CD8-positive, alpha-beta memory T cell (primary cell): Measurements from ENCODE around the gene ZFP3. TPM values are rescaled to one million over a fixed set of nuclear protein-coding genes. Genes with fewer than 3 reads are reported as not detected.
"Not testable (repeated sequence)": the region's sequence is repeated elsewhere in the genome, so short reads cannot be mapped to it uniquely, and the experiment has no call there.

Source experiments
- CTCF ChIA-PET: fragments of 350-600 bp; sonication (Branson Sonifier 250); formaldehyde crosslinking; loops from one replicate; lab custom pipeline; 2021; ENCODE audit warnings: antibody characterized with exemption; lab: Charles Lee
- POLR2A ChIA-PET: fragments of 350-600 bp; sonication (Branson Sonifier 250); formaldehyde crosslinking; loops from one replicate; lab custom pipeline; 2021; ENCODE audit warnings: antibody characterized with exemption; lab: Charles Lee
- DNase-seq, 5 donors: peaks; one replicate each; pipeline versions ENCODE4 v3.0.0 to v3.0.0-alpha.2; 2020 to 2022; ENCODE audit warnings: mixed read lengths in 1 of 5
- H3K27ac ChIP-seq: one replicate; pipeline ENCODE4 v1.7.0; 2013; ENCODE audit warnings: low read depth, mild to moderate bottlenecking, low read length, moderate library complexity
- H3K27me3 ChIP-seq: 2 replicates; pipeline ENCODE4 v1.7.0; 2013; ENCODE audit warnings: low read length, mild to moderate bottlenecking; ENCODE audit not compliant: insufficient read depth, poor library complexity, severe bottlenecking
- H3K36me3 ChIP-seq: 2 replicates; pipeline ENCODE4 v1.7.0; 2013; ENCODE audit warnings: mild to moderate bottlenecking, low read length, moderate library complexity; ENCODE audit not compliant: insufficient read depth
- H3K4me1 ChIP-seq: 2 replicates; pipeline ENCODE4 v1.7.0; 2013; ENCODE audit warnings: mild to moderate bottlenecking, low read length, moderate library complexity; ENCODE audit not compliant: insufficient read depth
- H3K4me3 ChIP-seq: 2 replicates; pipeline ENCODE4 v1.7.0; 2013; ENCODE audit warnings: mild to moderate bottlenecking, low read length
- H3K9me3 ChIP-seq: 2 replicates; pipeline ENCODE4 v1.7.0; 2013; ENCODE audit warnings: mild to moderate bottlenecking, low read length
- H3K27ac Mint-ChIP-seq, 8 donors: one replicate each; pipeline ENCODE4 v1.8.0; 2020 to 2021; ENCODE audit warnings: mixed read lengths in 8 of 8, mild to moderate bottlenecking in 6 of 8, inconsistent platforms in 3 of 8, moderate library complexity in 3 of 8
- H3K27me3 Mint-ChIP-seq, 2 donors: one replicate each; pipeline ENCODE4 v1.8.0; 2020 to 2021; ENCODE audit warnings: mixed read lengths in 2 of 2, mild to moderate bottlenecking in 1 of 2, moderate library complexity in 1 of 2
- H3K36me3 Mint-ChIP-seq, 3 donors: one replicate each; pipeline ENCODE4 v1.8.0; 2020 to 2021; ENCODE audit warnings: mixed read lengths in 3 of 3, inconsistent platforms in 1 of 3, mild to moderate bottlenecking in 1 of 3
- H3K4me1 Mint-ChIP-seq, 3 donors: one replicate each; pipeline ENCODE4 v1.8.0; 2020 to 2021; ENCODE audit warnings: mixed read lengths in 3 of 3, inconsistent platforms in 1 of 3, mild to moderate bottlenecking in 1 of 3
- H3K4me3 Mint-ChIP-seq, 7 donors: one replicate each; pipeline ENCODE4 v1.8.0; 2020 to 2021; ENCODE audit warnings: mixed read lengths in 7 of 7, mild to moderate bottlenecking in 6 of 7, moderate library complexity in 4 of 7, inconsistent platforms in 2 of 7
- H3K9me3 Mint-ChIP-seq, 5 donors: one replicate each; pipeline ENCODE4 v1.8.0; 2020 to 2022; ENCODE audit warnings: mixed read lengths in 5 of 5, mild to moderate bottlenecking in 3 of 5, moderate library complexity in 2 of 5, inconsistent platforms in 1 of 5
- polyA plus RNA-seq: library from polyadenylated mRNA; unstranded; fragments of 300-500 nt; fragmentation: Illumina TruSeq; gene quantifications from one replicate; pipeline ENCODE4 v1.2.3, GENCODE V29; 2021
- total RNA-seq, 2 experiments: library from RNA; stranded (reverse); gene quantifications; one replicate each; pipeline ENCODE4 v1.2.3, GENCODE V29; 2021

ZFP3 gene
- total and polyA plus RNA-seq, 3 experiments from 2014 or later: 0.75 to 4.2 (median 3.7) TPM

GRCh38 chr17:5121186-5121841 lies 43.0 kb downstream of the ZFP3 start:
- H3K4me1 Mint-ChIP-seq: peaks cover 0 to 2% (median 0%) of the 10 kb centered on the region in 3 donors
- H3K27ac ChIP-seq: no peak overlapping the region
- H3K4me3 ChIP-seq: no peak overlapping the region
- H3K9me3 ChIP-seq: no peaks in the 10 kb centered on the region
- H3K27ac Mint-ChIP-seq: peak overlapping the region in 1 of 8 donors; percentile 68
- DNase-seq: no peak
- no peaks in the 10 kb centered on the region for H3K4me1 ChIP-seq
- peaks cover 29 to 62% of the 10 kb centered on the region in 2 donors for H3K27me3 Mint-ChIP-seq
- no peaks in the 10 kb centered on the region for H3K9me3 Mint-ChIP-seq
- POLR2A ChIA-PET: no interaction called here
- no peaks in the 10 kb centered on the region for H3K36me3 ChIP-seq
- CTCF ChIA-PET: interaction anchor here (1.0 kb wide), 1 partner anchor 212 kb away, joined by 3 read pairs; no protein-coding TSS in a partner anchor
- H3K4me3 Mint-ChIP-seq: peak overlapping the region in 5 of 7 donors; percentile 26 to 43 (median 34)
- no peaks in the 10 kb centered on the region for H3K36me3 Mint-ChIP-seq
- no peaks in the 10 kb centered on the region for H3K27me3 ChIP-seq

GRCh38 chr17:5122056-5122455 lies 43.8 kb downstream of the ZFP3 start:
- H3K9me3 Mint-ChIP-seq, H3K4me3 ChIP-seq, DNase-seq, H3K4me1 Mint-ChIP-seq, H3K4me1 ChIP-seq, H3K27ac ChIP-seq, H3K27me3 ChIP-seq, H3K36me3 ChIP-seq, H3K27ac Mint-ChIP-seq, H3K36me3 Mint-ChIP-seq, H3K9me3 ChIP-seq, POLR2A ChIA-PET: not testable (repeated sequence)
- peaks cover 22 to 58% of the 10 kb centered on the region in 2 donors for H3K27me3 Mint-ChIP-seq
- H3K4me3 Mint-ChIP-seq: peak overlapping the region in 5 of 7 donors; percentile 26 to 79 (median 33)
- CTCF ChIA-PET: interaction anchor here (1.0 kb wide), 1 partner anchor 213 kb away, joined by 3 read pairs; no protein-coding TSS in a partner anchor

GRCh38 chr17:5122586-5123342 lies 44.5 kb downstream of the ZFP3 start:
- peak in 1 of 5 donors; percentile 9 for DNase-seq
- peak overlapping the region in 4 of 7 donors; percentile 11 to 63 (median 32) for H3K4me3 Mint-ChIP-seq
- Histone ChIP-seq H3K4me3 (no peak overlapping the region), H3K36me3 (no peaks in the 10 kb centered on the region), H3K27ac (no peak overlapping the region), H3K27me3 (no peaks in the 10 kb centered on the region), H3K9me3 (no peaks in the 10 kb centered on the region), H3K4me1 (no peaks in the 10 kb centered on the region)
- no peak overlapping the region for H3K27ac Mint-ChIP-seq
- peaks cover 0 to 2% (median 0%) of the 10 kb centered on the region in 3 donors for H3K4me1 Mint-ChIP-seq
- POLR2A ChIA-PET: no interaction called here
- no peaks in the 10 kb centered on the region for H3K9me3 Mint-ChIP-seq
- no peaks in the 10 kb centered on the region for H3K36me3 Mint-ChIP-seq
- peaks cover 22 to 61% of the 10 kb centered on the region in 2 donors for H3K27me3 Mint-ChIP-seq
- CTCF ChIA-PET: interaction anchor here (1.0 kb wide), 1 partner anchor 214 kb away, joined by 3 read pairs; no protein-coding TSS in a partner anchor

- H3K36me3 Mint-ChIP-seq: no peaks in the 10 kb centered on the region
Measured at GRCh38 chr17:5123343-5124124, 45.3 kb downstream of the ZFP3 start.

GRCh38 chr17:5124125-5124760 lies 46.0 kb downstream of the ZFP3 start:
- Mint-ChIP-seq H3K27me3 (peaks cover 22 to 52% of the 10 kb centered on the region in 2 donors), H3K4me3 (peak overlapping the region in 2 of 7 donors; percentile 36 to 45)
- POLR2A ChIA-PET, H3K27me3 ChIP-seq, H3K9me3 ChIP-seq, H3K4me3 ChIP-seq, CTCF ChIA-PET, H3K36me3 ChIP-seq, H3K36me3 Mint-ChIP-seq, DNase-seq, H3K27ac ChIP-seq, H3K9me3 Mint-ChIP-seq, H3K4me1 ChIP-seq, H3K4me1 Mint-ChIP-seq, H3K27ac Mint-ChIP-seq: not testable (repeated sequence)

More at GRCh38 chr17:5123343-5124124, 45.3 kb downstream of the ZFP3 start:
- no peaks in the 10 kb centered on the region for H3K9me3 ChIP-seq
- DNase-seq: no peak
- Mint-ChIP-seq H3K27ac (no peak overlapping the region), H3K4me3 (peak overlapping the region in 2 of 7 donors; percentile 38 to 45), H3K27me3 (peaks cover 22 to 58% of the 10 kb centered on the region in 2 donors), H3K9me3 (no peaks in the 10 kb centered on the region), H3K4me1 (peaks cover 0 to 2% (median 0%) of the 10 kb centered on the region in 3 donors)
- no peak overlapping the region for H3K27ac ChIP-seq
- ChIA-PET CTCF (no interaction called here), POLR2A (no interaction called here)
- H3K4me3 ChIP-seq: no peak overlapping the region
- H3K4me1 ChIP-seq: no peaks in the 10 kb centered on the region
- H3K27me3 ChIP-seq: no peaks in the 10 kb centered on the region
- H3K36me3 ChIP-seq: no peaks in the 10 kb centered on the region

- H3K4me3 Mint-ChIP-seq, H3K4me1 Mint-ChIP-seq, H3K9me3 ChIP-seq, H3K4me1 ChIP-seq, POLR2A ChIA-PET, H3K36me3 Mint-ChIP-seq, CTCF ChIA-PET, H3K4me3 ChIP-seq, DNase-seq, H3K36me3 ChIP-seq, H3K9me3 Mint-ChIP-seq, H3K27ac Mint-ChIP-seq, H3K27ac ChIP-seq, H3K27me3 ChIP-seq: not testable (repeated sequence)
- peaks cover 22 to 52% of the 10 kb centered on the region in 2 donors for H3K27me3 Mint-ChIP-seq
Measured at GRCh38 chr17:5124896-5125295, 46.6 kb downstream of the ZFP3 start.

GRCh38 chr17:5126719-5127488 lies 48.6 kb downstream of the ZFP3 start:
- H3K36me3 Mint-ChIP-seq: no peaks in the 10 kb centered on the region
- H3K27ac Mint-ChIP-seq: no peak overlapping the region
- peaks cover 10 to 35% of the 10 kb centered on the region in 2 donors for H3K27me3 Mint-ChIP-seq
- ChIA-PET CTCF (no interaction called here), POLR2A (no interaction called here)
- H3K4me3 ChIP-seq: no peak overlapping the region
- H3K27ac ChIP-seq: no peak overlapping the region
- no peaks in the 10 kb centered on the region for H3K4me1 Mint-ChIP-seq
- H3K36me3 ChIP-seq: no peaks in the 10 kb centered on the region
- no peaks in the 10 kb centered on the region for H3K9me3 ChIP-seq
- H3K27me3 ChIP-seq: no peaks in the 10 kb centered on the region
- H3K4me3 Mint-ChIP-seq: peak overlapping the region in 1 of 7 donors; percentile 4
- no peaks in the 10 kb centered on the region for H3K9me3 Mint-ChIP-seq
- DNase-seq: no peak
- H3K4me1 ChIP-seq: no peaks in the 10 kb centered on the region
